ENCODE measurements around the gene ZMIZ1.

The ZMIZ1 gene

DNA sequence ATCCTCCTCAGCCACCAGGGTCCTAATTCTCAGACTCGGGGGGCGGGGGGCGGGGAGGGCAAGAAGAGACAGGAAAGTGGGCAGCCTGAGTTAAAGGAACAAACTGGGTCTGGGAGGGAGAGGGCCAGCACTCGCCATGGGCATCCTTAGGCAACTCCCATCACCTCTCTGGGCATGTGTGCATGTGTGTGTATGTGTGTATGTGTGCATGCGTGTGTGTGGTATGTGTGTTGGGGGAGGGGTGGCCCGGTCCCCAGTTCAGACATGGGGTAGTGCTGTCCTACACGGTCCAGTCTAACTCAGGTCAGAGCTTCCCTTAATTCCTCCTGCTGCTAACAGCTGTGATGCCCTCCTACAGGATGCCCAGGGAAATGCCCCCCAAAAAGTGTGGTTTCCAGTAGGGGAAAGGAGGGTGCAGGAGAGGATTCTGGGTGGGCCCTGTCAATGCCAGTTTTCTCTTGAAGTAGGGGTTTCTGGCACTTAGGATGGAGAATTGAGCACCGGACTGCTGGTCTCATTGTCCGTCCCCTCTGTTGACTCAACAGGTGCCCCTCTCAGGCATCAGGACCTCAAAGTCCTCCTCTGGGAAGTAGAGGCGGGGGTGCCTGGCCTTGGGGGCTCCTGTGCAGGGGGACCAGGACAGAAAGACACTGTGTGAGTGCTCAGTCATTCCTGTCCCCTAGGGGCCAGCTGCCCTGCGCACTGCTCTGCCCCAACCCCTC lies 15.1 kb upstream of the ZMIZ1 start:
- Histone ChIP-seq H3K4me2 (no peak overlapping the region), H3K27ac (no peak overlapping the region), H3K27me3 (ENCODE audit: insufficient read depth, low read depth) (no peaks in the 10 kb centered on the region), H3K4me3 (IDR thresholded peaks at IDR 0.05; ENCODE audit: insufficient read depth, low read depth, low read length) (no peak overlapping the region), H4K20me1 (ENCODE audit: insufficient read depth) (no peaks in the 10 kb centered on the region), H3K4me1 (ENCODE audit: low read depth, poor library complexity, severe bottlenecking) (no peaks in the 10 kb centered on the region), H3K9ac (no peak overlapping the region), H3K79me2 (ENCODE audit: insufficient read depth, low read depth) (no peaks in the 10 kb centered on the region), H2AFZ (ENCODE audit: low read depth) (no peak overlapping the region), H3K36me3 (ENCODE audit: insufficient read depth) (no peaks in the 10 kb centered on the region)
- TF ChIP-seq, protein P1, sequence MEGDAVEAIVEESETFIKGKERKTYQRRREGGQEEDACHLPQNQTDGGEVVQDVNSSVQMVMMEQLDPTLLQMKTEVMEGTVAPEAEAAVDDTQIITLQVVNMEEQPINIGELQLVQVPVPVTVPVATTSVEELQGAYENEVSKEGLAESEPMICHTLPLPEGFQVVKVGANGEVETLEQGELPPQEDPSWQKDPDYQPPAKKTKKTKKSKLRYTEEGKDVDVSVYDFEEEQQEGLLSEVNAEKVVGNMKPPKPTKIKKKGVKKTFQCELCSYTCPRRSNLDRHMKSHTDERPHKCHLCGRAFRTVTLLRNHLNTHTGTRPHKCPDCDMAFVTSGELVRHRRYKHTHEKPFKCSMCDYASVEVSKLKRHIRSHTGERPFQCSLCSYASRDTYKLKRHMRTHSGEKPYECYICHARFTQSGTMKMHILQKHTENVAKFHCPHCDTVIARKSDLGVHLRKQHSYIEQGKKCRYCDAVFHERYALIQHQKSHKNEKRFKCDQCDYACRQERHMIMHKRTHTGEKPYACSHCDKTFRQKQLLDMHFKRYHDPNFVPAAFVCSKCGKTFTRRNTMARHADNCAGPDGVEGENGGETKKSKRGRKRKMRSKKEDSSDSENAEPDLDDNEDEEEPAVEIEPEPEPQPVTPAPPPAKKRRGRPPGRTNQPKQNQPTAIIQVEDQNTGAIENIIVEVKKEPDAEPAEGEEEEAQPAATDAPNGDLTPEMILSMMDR (conservative IDR thresholded peaks at IDR 0.05; ENCODE audit: low read depth, low read length) = no peak

GRCh38 chr10:79054203-79055099 lies 14.3 kb upstream of the ZMIZ1 start:
- Histone ChIP-seq H4K20me1 (ENCODE audit: insufficient read depth) (no peaks in the 10 kb centered on the region), H3K4me3 (IDR thresholded peaks at IDR 0.05; ENCODE audit: insufficient read depth, low read depth, low read length) (no peak overlapping the region), H3K4me1 (ENCODE audit: low read depth, poor library complexity, severe bottlenecking) (no peaks in the 10 kb centered on the region), H3K4me2 (no peak overlapping the region), H3K36me3 (ENCODE audit: insufficient read depth) (no peaks in the 10 kb centered on the region), H2AFZ (ENCODE audit: low read depth) (no peak overlapping the region), H3K27ac (no peak overlapping the region), H3K27me3 (ENCODE audit: insufficient read depth, low read depth) (no peaks in the 10 kb centered on the region), H3K9ac (no peak overlapping the region), H3K79me2 (ENCODE audit: insufficient read depth, low read depth) (no peaks in the 10 kb centered on the region)
- TF ChIP-seq, protein P1 (conservative IDR thresholded peaks at IDR 0.05; ENCODE audit: low read depth, low read length) = no peak

GRCh38 chr10:79055100-79055782 lies 13.5 kb upstream of the ZMIZ1 start:
- H3K4me3 ChIP-seq (IDR thresholded peaks at IDR 0.05; ENCODE audit: insufficient read depth, low read depth, low read length) = no peak overlapping the region
- no peaks in the 10 kb centered on the region for H3K27me3 ChIP-seq (ENCODE audit: insufficient read depth, low read depth)
- H4K20me1 ChIP-seq (ENCODE audit: insufficient read depth) = no peaks in the 10 kb centered on the region
- H3K79me2 ChIP-seq (ENCODE audit: insufficient read depth, low read depth) = no peaks in the 10 kb centered on the region
- TF ChIP-seq, protein P1 (conservative IDR thresholded peaks at IDR 0.05; ENCODE audit: low read depth, low read length) = no peak
- no peak overlapping the region for H3K27ac ChIP-seq
- no peak overlapping the region for H2AFZ ChIP-seq (ENCODE audit: low read depth)
- no peak overlapping the region for H3K4me2 ChIP-seq
- no peak overlapping the region for H3K9ac ChIP-seq
- H3K36me3 ChIP-seq (ENCODE audit: insufficient read depth) = no peaks in the 10 kb centered on the region
- H3K4me1 ChIP-seq (ENCODE audit: low read depth, poor library complexity, severe bottlenecking) = no peaks in the 10 kb centered on the region

- TF ChIP-seq, protein P1 (conservative IDR thresholded peaks at IDR 0.05; ENCODE audit: low read depth, low read length) = no peak
- H4K20me1 ChIP-seq (ENCODE audit: insufficient read depth) = no peaks in the 10 kb centered on the region
- no peaks in the 10 kb centered on the region for H3K36me3 ChIP-seq (ENCODE audit: insufficient read depth)
- H3K9ac ChIP-seq = no peak overlapping the region
- no peak overlapping the region for H2AFZ ChIP-seq (ENCODE audit: low read depth)
- H3K4me3 ChIP-seq (IDR thresholded peaks at IDR 0.05; ENCODE audit: insufficient read depth, low read depth, low read length) = no peak overlapping the region
- H3K79me2 ChIP-seq (ENCODE audit: insufficient read depth, low read depth) = no peaks in the 10 kb centered on the region
- H3K27me3 ChIP-seq (ENCODE audit: insufficient read depth, low read depth) = no peaks in the 10 kb centered on the region
- H3K27ac ChIP-seq = no peak overlapping the region
- no peaks in the 10 kb centered on the region for H3K4me1 ChIP-seq (ENCODE audit: low read depth, poor library complexity, severe bottlenecking)
- no peak overlapping the region for H3K4me2 ChIP-seq
These were observed 12.9 kb upstream of the ZMIZ1 start for GRCh38 chr10:79055892-79056291.

Data from KMS-11 (cell line).